Measurements from ENCODE around the gene MCRIP2. TPM values are rescaled to one million over a fixed set of nuclear protein-coding genes. Genes with fewer than 3 reads are reported as not detected.
"Not testable (repeated sequence)": the region's sequence is repeated elsewhere in the genome, so short reads cannot be mapped to it uniquely, and the experiment has no call there.

MCRIP2 gene
- total and polyA plus RNA-seq, 2 of the 8 experiments (the other 6 are each of a cell fraction or from before 2014, with no cell fraction given), result 45.4 to 75.5 TPM

DNA sequence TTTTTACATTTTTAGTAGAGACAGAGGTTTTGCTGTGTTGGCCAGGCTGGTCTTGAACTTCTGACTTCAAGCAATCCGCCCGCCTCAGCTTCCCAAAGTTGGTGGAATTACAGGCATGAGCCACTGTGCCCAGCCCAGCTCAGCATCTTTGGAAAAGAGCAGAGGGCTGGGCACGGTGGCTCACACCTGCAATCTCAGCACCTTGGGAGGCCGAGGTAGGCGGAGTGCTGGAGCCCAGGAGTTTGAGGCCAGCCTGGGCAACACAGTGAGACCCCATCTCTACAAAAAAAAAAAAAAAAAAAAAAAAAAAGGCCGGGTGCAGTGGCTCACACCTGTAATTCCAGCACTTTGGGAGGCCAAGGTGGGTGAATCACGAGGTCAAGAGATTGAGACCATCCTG, 44.0 kb upstream of the MCRIP2 start:
- Histone ChIP-seq H3K79me1 (ENCODE audit: low read depth, low read length) (peaks cover 10% of the 10 kb centered on the region; the same call in 1 of the 2 replicates), H4K20me1 (replicated peaks in 1 of 2; ENCODE audit: control insufficient read depth in 1 of 2, insufficient read depth in 2 of 2, low read length in 2 of 2) (peaks cover 14 to 19% of the 10 kb centered on the region in 2 experiments)
- H4K91ac ChIP-seq (replicated peaks; ENCODE audit: insufficient read length, low read length); H2BK120ac ChIP-seq (replicated peaks; ENCODE audit: low read depth, low read length); H3K23ac ChIP-seq (ENCODE audit: insufficient read length); DNase-seq (ENCODE audit: low read depth in 1 of 2, low spot score in 2 of 2); H2BK5ac ChIP-seq (ENCODE audit: low read depth, low read length); H2AFZ ChIP-seq (ENCODE audit: low read length); H4K5ac ChIP-seq (ENCODE audit: insufficient read length, low read depth, low read length); FAIRE-seq; H3K4me2 ChIP-seq (ENCODE audit: insufficient read depth in 1 of 2, low read depth in 2 of 2, low read length in 2 of 2); H3K79me2 ChIP-seq (ENCODE audit: control insufficient read depth in 1 of 2, insufficient read depth in 2 of 2, low read length in 2 of 2); H3K18ac ChIP-seq (ENCODE audit: extremely low read depth, low read length); H3K23me2 ChIP-seq (ENCODE audit: low read depth, low read length); H3K36me3 ChIP-seq (ENCODE audit: control insufficient read depth in 2 of 4, insufficient read depth in 4 of 4, low read length in 3 of 4); H3K27ac ChIP-seq (ENCODE audit: low read depth, low read length); H3K4me1 ChIP-seq (replicated peaks in 1 of 4; ENCODE audit: control insufficient read depth in 3 of 4, insufficient read depth in 4 of 4, low read length in 3 of 4); H3K4ac ChIP-seq (replicated peaks; ENCODE audit: insufficient read length, low read depth, low read length); H3K27me3 ChIP-seq (replicated peaks in 1 of 4; ENCODE audit: control insufficient read depth in 3 of 4, extremely low read depth in 1 of 4, insufficient read depth in 3 of 4, low read length in 3 of 4); H3K56ac ChIP-seq (replicated peaks; ENCODE audit: insufficient read length, low read depth, low read length); H3K14ac ChIP-seq (ENCODE audit: insufficient read length); H2BK15ac ChIP-seq (ENCODE audit: low read length); H3K4me3 ChIP-seq (ENCODE audit: extremely low read depth in 1 of 4, insufficient read depth in 2 of 4, low read depth in 3 of 4, low read length in 4 of 4); H2AK5ac ChIP-seq (ENCODE audit: low read depth, low read length); H3K9me3 ChIP-seq (ENCODE audit: insufficient read depth in 2 of 2, low read depth in 1 of 2, low read length in 1 of 2); H4K8ac ChIP-seq (ENCODE audit: extremely low read depth, insufficient read depth, low read length); H2BK20ac ChIP-seq (ENCODE audit: low read length); H2BK12ac ChIP-seq (ENCODE audit: low read depth, low read length); H3K9ac ChIP-seq (replicated peaks in 1 of 4; ENCODE audit: extremely low read depth in 1 of 4, low read depth in 3 of 4, low read length in 3 of 4): not testable (repeated sequence)
- 92% methylated on average over 4 of the region's 7 CpGs; no CpG with 5 or more reads in 1 of the 2 experiments for WGBS, 2 experiments (ENCODE audit: extremely low coverage in 1 of 2, insufficient coverage in 1 of 2, insufficient read length in 1 of 2, insufficient replicate concordance in 2 of 2, low coverage in 1 of 2, low lambda C conversion rate in 2 of 2, missing lambda C conversion rate in 1 of 2)
- CTCF ChIA-PET (ENCODE audit: partially characterized antibody), result interaction anchor here (0.6 to 1.2 kb wide), 7 partner anchors 27 to 446 kb away, joined by 3 read pairs; no protein-coding TSS in a partner anchor
- POLR2A ChIA-PET (ENCODE audit: partially characterized antibody), result interaction anchor here (0.8 kb wide), 1 partner anchor 14 kb away, joined by 3 read pairs; no protein-coding TSS in a partner anchor

Measured in H1 (cell line).